IMR-90 (cell line): ENCODE measurements around the gene PRKRIP1. TPM values are rescaled to one million over a fixed set of nuclear protein-coding genes. Genes with fewer than 3 reads are reported as not detected.
A peak's percentile ranks its signal among the peaks of the same experiment; 100 is the strongest.

ENCODE experiments used
- ATAC-seq: fragments of 200-7000 bp; cut with Tn5 transposase; 2 replicates; pipeline ENCODE4 v1.9.1; 2020; ENCODE audit warnings: low read depth, mild to moderate bottlenecking, moderate library complexity
- BruUV-seq: library from RNA; stranded (reverse); fragments of 400-500 nt; replicated peaks from 2 replicates; lab custom pipeline; 2021; lab: Mats Ljungman, UMichigan
- CTCF ChIA-PET: fragments of 300-600 bp; formaldehyde crosslinking; extraction: SDS; loops from one replicate; lab custom pipeline; 2021; ENCODE audit warnings: antibody characterized with exemption; lab: Yijun Ruan, JAX
- POLR2A ChIA-PET: fragments of 300-600 bp; sonication (Branson Sonifier 250); formaldehyde crosslinking; loops from one replicate; lab custom pipeline; 2022; ENCODE audit warnings: antibody characterized with exemption; ENCODE audit not compliant: unreplicated experiment; lab: Charles Lee
- DNase-seq: peaks from one replicate; pipeline ENCODE4 v3.0.0; 2013
- H2AFZ ChIP-seq: replicated peaks from 2 replicates; pipeline ENCODE3; 2013; ENCODE audit warnings: low read length, mild to moderate bottlenecking; ENCODE audit not compliant: poor library complexity
- H2AK5ac ChIP-seq: 2 replicates; pipeline ENCODE4 v1.6.1; 2013; ENCODE audit warnings: low read depth, low read length, inconsistent platforms
- H2AK9ac ChIP-seq: replicated peaks from 2 replicates; pipeline ENCODE3; 2013; ENCODE audit warnings: mild to moderate bottlenecking, low read depth, low read length, moderate library complexity; ENCODE audit not compliant: poor library complexity
- H2BK120ac ChIP-seq: 2 replicates; pipeline ENCODE4 v1.6.1; 2013; ENCODE audit warnings: low read depth, low read length, inconsistent platforms
- H2BK15ac ChIP-seq: 3 replicates; pipeline ENCODE4 v1.6.1; 2013; ENCODE audit warnings: low read depth, low read length, inconsistent platforms
- H2BK20ac ChIP-seq: 2 replicates; pipeline ENCODE4 v1.6.1; 2013; ENCODE audit warnings: low read depth, mild to moderate bottlenecking, inconsistent platforms, low read length, moderate library complexity
- H2BK5ac ChIP-seq: 2 replicates; pipeline ENCODE4 v1.6.1; 2013; ENCODE audit warnings: mild to moderate bottlenecking, low read depth, low read length, inconsistent platforms; ENCODE audit not compliant: poor library complexity, severe bottlenecking
- H3K14ac ChIP-seq: replicated peaks from 2 replicates; pipeline ENCODE4 v1.6.1; 2013; ENCODE audit warnings: low read depth, low read length, inconsistent platforms
- H3K18ac ChIP-seq: 2 replicates; pipeline ENCODE4 v1.6.1; 2013; ENCODE audit warnings: low read depth, low read length, control low read depth
- H3K23ac ChIP-seq: 2 replicates; pipeline ENCODE4 v1.6.1; 2013; ENCODE audit warnings: low read depth, low read length, inconsistent platforms
- H3K27ac ChIP-seq: 2 replicates; pipeline ENCODE4 v1.5.1; 2013; ENCODE audit warnings: mild to moderate bottlenecking, control low read depth, low read length; ENCODE audit not compliant: insufficient read depth
- H3K27me3 ChIP-seq: 2 replicates; pipeline ENCODE4 v1.6.1; 2013; ENCODE audit warnings: low read length; ENCODE audit not compliant: control insufficient read depth, insufficient read depth
- H3K36me3 ChIP-seq: 2 replicates; pipeline ENCODE4 v1.6.1; 2013; ENCODE audit warnings: low read length, mixed read lengths; ENCODE audit not compliant: control insufficient read depth, insufficient read depth
- H3K4ac ChIP-seq: 2 replicates; pipeline ENCODE4 v1.6.1; 2013; ENCODE audit warnings: low read depth, low read length, inconsistent platforms
- H3K4me1 ChIP-seq: 2 replicates; pipeline ENCODE4 v1.6.1; 2013; ENCODE audit warnings: low read length, mixed read lengths; ENCODE audit not compliant: control insufficient read depth, insufficient read depth
- H3K4me2 ChIP-seq: 2 replicates; pipeline ENCODE4 v1.6.1; 2013; ENCODE audit warnings: low read depth, mild to moderate bottlenecking, control low read depth, low read length, moderate library complexity
- H3K4me3 ChIP-seq: 2 replicates; pipeline ENCODE4 v1.5.1; 2013; ENCODE audit warnings: low read depth, mild to moderate bottlenecking, control low read depth, low read length, moderate library complexity; ENCODE audit not compliant: insufficient read depth
- H3K56ac ChIP-seq: 2 replicates; pipeline ENCODE4 v1.6.1; 2013; ENCODE audit warnings: low read length, inconsistent platforms; ENCODE audit not compliant: insufficient read depth; ENCODE audit errors: extremely low read depth
- H3K79me1 ChIP-seq, 2 experiments: 2 replicates each; pipeline ENCODE4 v1.6.1; 2013; ENCODE audit warnings: low read length in 2 of 2, inconsistent platforms in 1 of 2, low read depth in 1 of 2
- H3K9ac ChIP-seq: 2 replicates; pipeline ENCODE4 v1.6.1; 2013; ENCODE audit warnings: low read depth, low read length, control low read depth
- H3K9me1 ChIP-seq: 2 replicates; pipeline ENCODE4 v1.6.1; 2013; ENCODE audit warnings: low read length, inconsistent platforms; ENCODE audit not compliant: insufficient read depth
- H3K9me3 ChIP-seq: 2 replicates; pipeline ENCODE4 v1.6.1; 2013; ENCODE audit warnings: low read length; ENCODE audit not compliant: control insufficient read depth, insufficient read depth
- H4K20me1 ChIP-seq: 2 replicates; pipeline ENCODE4 v1.6.1; 2013; ENCODE audit warnings: low read length, inconsistent platforms; ENCODE audit not compliant: insufficient read depth
- H4K5ac ChIP-seq: 2 replicates; pipeline ENCODE4 v1.6.1; 2013; ENCODE audit warnings: mild to moderate bottlenecking, low read depth, low read length, control low read depth
- H4K8ac ChIP-seq, 2 experiments: 2 replicates each; pipeline ENCODE4 v1.6.1; 2013; ENCODE audit warnings: low read depth in 2 of 2, low read length in 2 of 2, control low read depth in 1 of 2, inconsistent platforms in 1 of 2
- H4K91ac ChIP-seq: 2 replicates; pipeline ENCODE4 v1.6.1; 2013; ENCODE audit warnings: low read depth, low read length, inconsistent platforms; ENCODE audit not compliant: insufficient read depth
- CEBPB ChIP-seq: IDR thresholded peaks from 2 replicates; pipeline ENCODE4 v1.6.1; 2012; ENCODE audit warnings: low read depth, low read length, improper control_type of control experiment
- CHD1 ChIP-seq: IDR thresholded peaks from 2 replicates; pipeline ENCODE4 v1.6.1; 2012; ENCODE audit warnings: low read depth, low read length, improper control_type of control experiment
- CTCF ChIP-seq: conservative IDR thresholded peaks from 2 replicates; pipeline ENCODE4 v1.5.1; 2012; ENCODE audit warnings: mild to moderate bottlenecking, low read depth, low read length, improper control_type of control experiment
- MAZ ChIP-seq: IDR thresholded peaks from 2 replicates; pipeline ENCODE4 v1.6.1; 2012; ENCODE audit warnings: low read depth, mild to moderate bottlenecking, low read length, improper control_type of control experiment, moderate library complexity, borderline replicate concordance
- SMC3 ChIP-seq: fragments of 150-350 bp; IDR thresholded peaks from 2 replicates; pipeline ENCODE4 v1.6.1; 2016; ENCODE audit warnings: low read depth, mild to moderate bottlenecking, antibody characterized with exemption, low read length, moderate library complexity
- WGBS, 2 experiments: methylation state at CpG; one replicate each; pipeline versions ENCODE4 v1.1.5 to v1.1.7; 2013; ENCODE audit warnings: missing lambda C conversion rate in 2 of 2; ENCODE audit not compliant: insufficient read length in 1 of 2; ENCODE audit errors: extremely low coverage in 2 of 2; 5-methylcytosine and 5-hydroxymethylcytosine counted together
- dilution Hi-C: fragments of 300-500 bp; cut with HindIII; formaldehyde crosslinking; loops from one replicate; pipeline ENCODE4 v1.14.3; 2018; ENCODE audit warnings: low sequenced_read_pairs; ENCODE audit not compliant: unreplicated experiment
- in situ Hi-C: fragments of 300-500 bp; cut with MboI; formaldehyde crosslinking; loops from 3 replicates; pipeline ENCODE4 v1.14.3; 2019; ENCODE audit warnings: low sequenced_read_pairs, inconsistent platforms, mixed read lengths
- intact Hi-C: fragments of 100-400 bp; cut with micrococcal nuclease; formaldehyde crosslinking; loops from 2 replicates; pipeline ENCODE4 v1.10.0; 2022
- polyA plus RNA-seq, 3 experiments: library from polyadenylated mRNA; depleted of rRNA; stranded (reverse); fragments of >200 nt; gene quantifications; 2 replicates each; pipeline ENCODE4 v1.2.3, GENCODE V29; 2012; ENCODE audit warnings: low replicate concordance in 1 of 3
- total RNA-seq: library from RNA; depleted of rRNA; stranded (reverse); fragments of >200 nt; gene quantifications from 2 replicates; pipeline ENCODE4 v1.2.3, GENCODE V29; 2012

Gene PRKRIP1
- total and polyA plus RNA-seq, 2 of the 4 experiments (the other 2 are of a cell fraction), result 6.5 to 21.6 TPM

- peaks cover 8% of the 10 kb centered on the region for H3K4me1 ChIP-seq
- in situ Hi-C loops (no loop called here), intact Hi-C loops (no loop called here), dilution Hi-C loops (no loop called here)
- peak; percentile 82 for ATAC-seq
- ChIA-PET CTCF (interaction anchor here (2.6 kb wide), 1 partner anchor 11 kb away, joined by 7 read pairs; no protein-coding TSS in a partner anchor), POLR2A (no interaction called here)
- no peak overlapping the region for H3K14ac ChIP-seq
- no peak overlapping the region for H3K4ac ChIP-seq
- H3K4me2 ChIP-seq, result no peak overlapping the region
- H3K9me3 ChIP-seq, result no peaks in the 10 kb centered on the region
- H2AK9ac ChIP-seq, result peak overlapping the region; percentile 67
- peaks cover 0 to 20% of the 10 kb centered on the region in 2 experiments; a peak in 3 of 4 replicates for H3K79me1 ChIP-seq
- no peak overlapping the region for H4K8ac ChIP-seq
- peaks cover 27% of the 10 kb centered on the region for H3K36me3 ChIP-seq
- H3K23ac ChIP-seq, result no peak overlapping the region
- no peak overlapping the region for H3K27ac ChIP-seq
- H3K18ac ChIP-seq, result no peak overlapping the region
- H2BK15ac ChIP-seq, result no peak overlapping the region
- no CpG with 5 or more reads among the region's 10 CpGs for WGBS, 2 experiments
- H4K20me1 ChIP-seq, result peaks cover 12% of the 10 kb centered on the region
- H3K9ac ChIP-seq, result no peak overlapping the region
- no peak overlapping the region for H2BK5ac ChIP-seq
- TF ChIP-seq MAZ (peak; percentile 59; the same call in 1 of the 2 replicates), CTCF (no peak), SMC3 (no peak), CEBPB (no peak), CHD1 (no peak)
- H4K91ac ChIP-seq, result no peak overlapping the region
- no peak overlapping the region for H2BK120ac ChIP-seq
- H3K56ac ChIP-seq, result no peak overlapping the region
- no peaks in the 10 kb centered on the region for H3K27me3 ChIP-seq
- H4K5ac ChIP-seq, result no peak overlapping the region
- peak; percentile 72 for DNase-seq
- no peak overlapping the region for H2BK20ac ChIP-seq
- no peaks in the 10 kb centered on the region; the same call in 1 of the 2 replicates for H3K9me1 ChIP-seq
- no peak overlapping the region for H2AFZ ChIP-seq
- BruUV-seq, result no TSS peak
- H3K4me3 ChIP-seq, result no peak overlapping the region
- H2AK5ac ChIP-seq, result 0 out of 2 replicates have a peak overlapping the region, but pooled peaks have one; percentile 10
Measured at GRCh38 chr7:102456327-102456726, 60.2 kb downstream of the PRKRIP1 start.
